ENCODE data around the gene FAU.

GRCh38 chr11:65133724-65134123 lies 11.8 kb upstream of the FAU start:
- TF ChIP-seq CEBPG (CRISPR knock-in tag; IDR thresholded peaks at IDR 0.05): no peak
- no peak for TF ChIP-seq POLR2A (IDR thresholded peaks at IDR 0.05; ENCODE audit: insufficient read depth in 1 of 2, low read depth in 2 of 2, low read length in 2 of 2)
- no peak for TF ChIP-seq MYC (CRISPR knock-in tag; IDR thresholded peaks at IDR 0.05; ENCODE audit: borderline replicate concordance)
- TF ChIP-seq RXRA (CRISPR knock-in tag; IDR thresholded peaks at IDR 0.05): no peak
- TF ChIP-seq NR3C1 (CRISPR knock-in tag; IDR thresholded peaks at IDR 0.05): no peak
- TF ChIP-seq ZFP37 (CRISPR knock-in tag; IDR thresholded peaks at IDR 0.05; ENCODE audit: borderline replicate concordance): no peak

Measured in HepG2 (cell line).